Activated CD4-positive, alpha-beta T cell treated with anti-CD3 and anti-CD28 coated beads, Interleukin-2, amount 50 U/mL, for 24 hours (primary cell): ENCODE data around the gene GNG7.
"Not testable (repeated sequence)": the region's sequence is repeated elsewhere in the genome, so short reads cannot be mapped to it uniquely, and the experiment has no call there.

Source experiments
- DNase-seq, 2 donors: peaks; one replicate each; pipeline ENCODE4 v3.0.0-alpha.2; 2020; ENCODE audit warnings: low read depth in 1 of 2, low spot score in 1 of 2

The GNG7 gene

DNA sequence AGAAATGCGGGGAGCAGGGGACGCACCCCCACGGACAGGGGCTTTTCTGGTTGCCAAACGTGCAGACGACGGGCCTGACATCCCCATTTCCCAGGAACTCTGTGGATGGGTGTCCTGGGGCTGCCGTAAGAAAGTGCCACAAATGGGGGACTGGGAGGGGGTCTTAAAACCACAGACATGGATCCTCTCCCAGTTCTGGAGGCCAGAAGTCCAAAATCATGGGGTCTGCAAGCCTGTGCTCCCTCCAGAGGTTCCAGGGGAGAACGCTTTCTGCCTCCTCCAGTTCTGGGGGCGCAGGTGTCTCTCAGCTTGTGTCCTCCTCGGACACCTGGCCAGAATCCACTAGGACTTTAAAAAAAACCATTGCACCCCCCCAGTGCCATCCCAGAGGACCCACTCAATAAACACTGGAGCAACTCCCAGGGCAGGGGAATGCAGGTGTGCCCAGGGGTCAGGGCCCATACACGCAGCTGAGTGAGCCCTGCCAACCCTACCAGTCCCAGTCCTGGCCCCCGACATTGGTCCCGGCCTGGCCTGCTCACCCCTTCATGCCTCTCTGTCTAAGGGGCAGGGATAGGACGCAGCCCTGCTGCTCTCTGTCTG, 122.7 kb downstream of the GNG7 start:
- DNase-seq = no peak

DNA sequence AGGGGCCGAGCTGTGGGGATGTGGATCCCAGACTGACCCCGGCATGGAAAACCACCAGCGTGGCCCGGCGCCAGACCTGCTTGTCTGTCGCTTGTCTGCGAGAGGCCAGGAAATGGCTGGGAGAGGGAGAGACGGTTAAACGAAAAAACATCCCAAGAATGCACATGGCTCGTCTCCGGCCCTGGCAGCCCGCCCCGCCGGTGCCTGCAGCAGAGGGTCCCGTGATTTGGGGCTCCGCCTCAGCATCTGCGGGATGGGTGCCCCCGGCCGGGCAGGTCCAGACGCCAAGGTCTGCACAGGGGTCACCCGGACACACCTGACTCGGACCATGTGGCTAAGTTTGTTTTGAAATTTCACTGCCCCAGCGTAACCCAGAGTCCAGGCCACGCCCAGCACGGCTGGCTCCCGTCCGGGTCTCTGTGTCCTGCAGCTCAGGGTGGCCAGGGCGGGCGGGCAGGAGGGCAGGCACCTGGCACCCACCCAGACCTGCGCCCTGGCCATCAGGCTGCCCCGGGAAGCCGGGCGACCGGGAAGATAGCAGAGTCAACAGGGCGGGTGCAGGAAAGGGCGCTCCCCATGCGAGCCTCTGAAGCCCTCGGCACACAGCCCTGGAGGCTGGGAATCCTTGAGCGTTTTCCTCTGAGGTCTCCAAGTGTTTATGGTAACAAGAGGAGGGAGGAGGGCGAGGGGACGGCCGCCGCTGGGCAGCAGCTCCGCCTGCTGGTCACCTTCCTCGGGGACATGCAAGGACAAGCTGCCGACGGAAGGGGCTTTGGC, 123.4 kb downstream of the GNG7 start:
- DNase-seq = peak in 1 of 2 donors; percentile 17

DNA sequence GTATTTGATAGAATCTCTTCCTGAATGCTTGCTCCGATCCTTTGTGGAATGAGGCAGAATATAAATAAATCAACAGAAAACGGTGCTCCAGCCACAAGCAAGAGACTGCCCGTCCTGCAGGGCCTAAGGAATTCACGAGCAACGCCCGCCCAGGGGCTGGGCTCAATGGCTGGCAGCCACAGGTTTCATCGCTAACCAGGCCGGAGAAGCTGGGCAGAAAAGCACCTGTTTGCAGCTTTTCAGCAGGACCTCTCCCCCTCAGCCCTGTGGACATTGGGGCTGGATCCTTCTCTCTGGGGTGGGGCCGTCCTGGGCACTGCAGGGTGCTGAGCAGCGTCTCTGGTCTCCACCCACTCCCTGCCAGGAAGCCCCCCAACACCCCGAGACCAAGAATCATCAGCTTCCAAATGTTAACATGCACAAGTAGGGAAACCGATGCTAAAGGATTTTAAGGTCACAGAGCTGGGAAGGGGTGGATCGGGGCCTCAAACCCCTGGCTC, 124.1 kb downstream of the GNG7 start:
- no peak for DNase-seq

DNA sequence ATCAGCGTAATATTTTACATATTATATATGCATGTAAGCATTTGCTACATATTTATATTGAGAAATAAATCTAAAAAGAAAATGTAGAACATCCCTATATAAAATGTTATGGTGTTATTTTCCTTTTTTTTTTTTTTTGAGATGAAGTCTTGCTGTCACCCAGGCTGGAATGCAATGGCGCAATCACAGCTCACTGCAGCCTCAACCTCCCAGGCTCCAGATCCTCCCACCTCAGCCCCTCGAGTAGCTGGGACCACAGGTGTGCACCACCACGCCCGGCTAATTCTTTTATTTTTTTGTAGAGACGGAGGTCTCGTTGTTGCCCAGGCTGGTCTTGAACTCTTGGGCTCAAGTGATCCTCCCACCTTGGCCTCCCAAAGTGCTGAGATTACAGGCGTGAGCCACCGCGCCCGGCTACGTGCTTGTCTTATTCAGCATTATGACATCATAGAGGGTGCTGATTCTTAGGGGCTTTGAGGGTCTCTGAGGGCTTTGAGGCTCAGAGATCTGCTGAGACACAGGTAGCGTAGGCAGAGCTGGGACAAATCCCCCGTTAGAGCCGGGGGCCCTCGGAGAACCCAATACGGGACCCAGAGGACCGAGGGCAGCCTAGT, 124.7 kb downstream of the GNG7 start:
- no peak for DNase-seq

GRCh38 chr19:2575734-2576481, 126.6 kb downstream of the GNG7 start:
- DNase-seq = no peak

GRCh38 chr19:2574971-2575630, 127.4 kb downstream of the GNG7 start:
- no peak for DNase-seq

- no peak for DNase-seq
Measured at GRCh38 chr19:2574478-2574931, 128.0 kb downstream of the GNG7 start.

GRCh38 chr19:2573916-2574315, 128.6 kb downstream of the GNG7 start:
- no peak for DNase-seq

GRCh38 chr19:2572152-2572551, 130.3 kb downstream of the GNG7 start:
- DNase-seq = not testable (repeated sequence)

GRCh38 chr19:2569596-2570465, 132.7 kb downstream of the GNG7 start:
- no peak for DNase-seq

GRCh38 chr19:2567996-2568395, 134.5 kb downstream of the GNG7 start:
- DNase-seq = no peak

DNA sequence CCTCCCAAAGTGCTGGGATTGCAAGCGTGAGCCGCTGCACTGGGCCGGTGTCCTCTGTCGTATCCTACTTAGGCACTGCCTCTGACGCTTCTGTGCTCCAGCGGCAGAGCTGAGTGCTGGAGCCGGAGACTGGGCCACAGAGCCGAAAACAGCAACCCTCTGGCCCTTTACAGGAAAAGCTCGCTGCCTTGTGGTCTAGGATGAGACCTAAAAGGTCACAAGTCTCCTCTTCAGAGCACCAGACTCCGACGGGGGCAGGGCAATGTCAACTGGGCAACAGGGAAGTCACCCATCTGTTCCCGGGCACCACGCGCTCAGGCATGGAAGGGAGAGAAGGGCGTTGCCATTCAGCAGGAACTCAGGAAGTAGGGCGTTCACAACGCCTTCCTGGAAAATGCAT, 134.9 kb downstream of the GNG7 start:
- no peak for DNase-seq

- DNase-seq = not testable (repeated sequence)
Measured at GRCh38 chr19:2563546-2563945, 138.9 kb downstream of the GNG7 start.

DNA sequence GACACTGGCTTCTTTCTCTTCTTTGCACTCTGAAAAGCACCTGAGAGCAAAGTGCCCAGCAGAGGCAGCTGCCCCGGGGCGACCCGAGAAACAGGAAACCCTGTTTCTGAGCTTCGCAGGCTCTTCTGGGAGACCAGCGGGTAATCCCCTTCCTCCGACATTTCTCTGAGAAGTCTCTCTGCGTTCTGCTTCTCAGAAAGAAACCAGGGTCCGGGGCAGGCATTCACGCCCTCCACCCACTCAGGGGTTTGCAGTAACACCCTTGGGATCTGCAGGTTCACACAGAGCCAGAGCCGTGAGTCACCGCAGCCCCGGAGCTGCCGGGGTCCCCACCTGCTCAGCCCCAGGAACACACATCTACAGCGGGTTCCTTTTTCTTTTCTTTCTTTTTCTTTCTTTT, 140.6 kb downstream of the GNG7 start:
- DNase-seq = peak; percentile 38 to 55

GRCh38 chr19:2561221-2561620, 141.3 kb downstream of the GNG7 start:
- no peak for DNase-seq

DNA sequence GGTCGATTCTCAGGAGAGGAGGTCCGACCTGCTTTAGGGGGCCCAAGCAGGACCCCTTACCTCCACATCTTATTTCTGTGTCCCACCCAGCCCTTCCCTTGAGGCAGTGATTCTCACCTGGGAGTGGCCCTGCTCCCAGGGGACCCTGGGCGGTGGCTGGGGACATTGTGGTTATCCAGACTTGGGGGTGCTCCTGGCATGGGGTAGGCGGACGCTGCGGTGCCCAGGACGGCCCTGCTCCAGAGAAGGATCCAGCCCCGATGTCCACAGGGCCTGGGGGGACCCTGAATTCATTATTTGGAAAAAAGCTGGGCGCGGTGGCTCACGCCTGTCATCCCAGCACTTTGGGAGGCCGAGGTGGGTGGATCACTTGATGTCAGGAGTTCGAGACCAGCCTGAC, 142.1 kb downstream of the GNG7 start:
- DNase-seq = no peak

DNA sequence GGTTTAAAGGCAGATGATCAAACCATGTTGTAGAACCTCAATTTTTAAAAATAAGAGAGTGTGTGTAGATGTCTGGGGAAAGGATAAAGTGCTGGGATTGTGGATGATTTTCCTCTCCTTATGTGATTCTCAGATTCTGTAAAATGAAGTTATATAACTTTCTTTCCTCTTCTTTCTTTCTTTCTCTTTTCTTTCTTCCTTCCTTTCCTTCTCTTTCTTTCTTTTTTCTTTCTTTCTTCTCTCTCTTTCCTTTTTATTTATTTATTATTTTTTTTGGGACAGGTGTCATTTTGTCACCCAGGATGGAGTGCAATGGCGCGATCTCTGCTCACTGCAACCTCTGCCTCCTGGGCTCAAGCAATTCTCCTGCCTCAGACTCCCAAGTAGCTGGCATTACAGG, 144.0 kb downstream of the GNG7 start:
- DNase-seq = no peak

DNA sequence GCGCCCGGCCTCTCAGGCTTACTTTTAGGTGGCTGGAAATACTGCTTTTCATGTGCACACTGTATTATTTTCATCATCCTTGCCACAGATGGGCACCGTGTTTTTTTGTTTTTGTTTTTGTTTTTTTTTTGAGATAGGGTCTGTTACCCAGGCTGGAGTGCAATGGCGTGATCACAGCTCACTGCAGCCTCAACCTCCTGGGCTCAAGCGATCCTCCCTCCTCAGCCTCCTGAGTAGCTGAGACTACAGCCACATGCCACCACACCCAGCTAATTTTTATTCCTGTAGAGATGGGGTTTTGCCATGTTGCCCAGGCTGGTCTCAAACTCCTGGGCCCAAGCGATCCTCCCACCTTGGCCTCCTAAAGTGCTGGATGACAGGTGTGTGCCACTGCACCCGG, 144.4 kb downstream of the GNG7 start:
- not testable (repeated sequence) for DNase-seq

DNA sequence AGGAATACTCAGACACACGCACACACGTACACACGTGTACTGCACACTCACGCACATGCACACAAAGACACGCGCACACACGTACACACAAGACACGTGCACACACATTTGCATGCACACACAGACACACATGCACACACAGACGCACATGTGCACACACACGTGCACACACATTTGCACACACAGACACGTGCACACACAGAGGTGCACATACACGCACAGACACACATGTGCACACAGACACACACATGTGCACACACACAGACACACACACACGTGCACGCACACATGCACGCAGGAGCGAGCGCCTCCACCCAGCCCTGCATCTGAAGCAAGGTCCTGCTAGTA, 145.4 kb downstream of the GNG7 start:
- DNase-seq = no peak
